GM21717 (cell line): Measurements from ENCODE around the gene UBC.

ENCODE experiments used
- ATAC-seq: cut with Tn5 transposase; IDR thresholded peaks from one replicate; pipeline ENCODE4 v1.9.1; 2021; ENCODE audit warnings: mild to moderate bottlenecking, moderate library complexity; ENCODE audit not compliant: unreplicated experiment

UBC gene

DNA sequence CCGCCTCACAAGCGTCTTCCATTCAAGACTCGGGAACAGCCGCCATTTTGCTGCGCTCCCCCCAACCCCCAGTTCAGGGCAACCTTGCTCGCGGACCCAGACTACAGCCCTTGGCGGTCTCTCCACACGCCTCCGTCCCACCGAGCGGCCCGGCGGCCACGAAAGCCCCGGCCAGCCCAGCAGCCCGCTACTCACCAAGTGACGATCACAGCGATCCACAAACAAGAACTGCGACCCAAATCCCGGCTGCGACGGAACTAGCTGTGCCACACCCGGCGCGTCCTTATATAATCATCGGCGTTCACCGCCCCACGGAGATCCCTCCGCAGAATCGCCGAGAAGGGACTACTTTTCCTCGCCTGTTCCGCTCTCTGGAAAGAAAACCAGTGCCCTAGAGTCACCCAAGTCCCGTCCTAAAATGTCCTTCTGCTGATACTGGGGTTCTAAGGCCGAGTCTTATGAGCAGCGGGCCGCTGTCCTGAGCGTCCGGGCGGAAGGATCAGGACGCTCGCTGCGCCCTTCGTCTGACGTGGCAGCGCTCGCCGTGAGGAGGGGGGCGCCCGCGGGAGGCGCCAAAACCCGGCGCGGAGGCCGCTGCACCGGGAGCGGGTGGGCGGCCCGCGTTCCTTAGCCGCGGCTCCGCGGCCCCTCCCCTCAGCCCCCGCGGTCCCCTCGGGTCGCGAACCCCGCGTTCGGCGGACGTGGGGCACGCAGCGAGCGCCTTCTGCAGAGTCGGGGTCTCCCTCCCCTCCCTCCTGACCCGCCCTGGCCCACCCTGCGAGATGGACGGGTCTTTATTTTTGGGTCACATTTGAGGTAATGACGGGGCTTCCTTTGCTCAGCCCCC, at the start of gene UBC:
UBC (minus strand) TSS at position 259 of the 847 bp plus-strand sequence. CDS start 879 bp downstream, outside the sequence.
- ATAC-seq: peak; percentile 25

DNA sequence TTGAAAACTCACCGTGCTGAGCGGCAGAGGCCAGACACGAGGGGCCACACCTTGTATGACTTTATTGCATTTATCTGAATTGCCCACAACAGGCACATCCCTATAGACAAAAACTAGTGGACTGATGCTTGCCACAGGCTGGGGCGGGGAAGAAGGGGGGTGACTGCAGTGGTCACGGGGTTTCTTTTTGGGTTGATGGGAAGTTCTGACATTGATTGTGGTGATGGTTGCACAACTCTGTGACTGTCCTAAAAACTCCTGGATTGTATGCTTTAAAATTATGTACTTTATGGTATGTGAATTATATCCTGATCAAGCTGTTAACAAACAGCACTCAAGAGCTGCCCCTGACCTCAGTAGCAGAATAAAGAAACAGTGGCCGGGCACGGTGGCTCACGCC, 48.8 kb upstream of the UBC start:
- ATAC-seq: no peak

DNA sequence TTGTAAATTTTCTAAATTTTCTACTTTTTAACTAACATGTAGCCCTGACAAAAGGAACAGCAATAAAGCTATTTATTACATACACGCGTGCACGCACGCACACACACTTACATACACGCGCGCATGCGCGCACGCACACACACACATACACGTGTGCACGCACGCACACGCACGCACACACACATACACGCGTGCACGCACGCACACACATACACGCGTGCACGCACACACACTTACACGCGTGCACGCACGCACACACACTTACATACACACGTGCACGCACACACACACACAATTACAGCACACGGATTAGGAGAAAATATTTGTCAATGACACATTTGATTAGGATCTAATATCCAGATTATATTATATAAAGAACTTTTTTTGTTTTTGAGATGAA, 46.6 kb upstream of the UBC start:
- ATAC-seq: no peak

DNA sequence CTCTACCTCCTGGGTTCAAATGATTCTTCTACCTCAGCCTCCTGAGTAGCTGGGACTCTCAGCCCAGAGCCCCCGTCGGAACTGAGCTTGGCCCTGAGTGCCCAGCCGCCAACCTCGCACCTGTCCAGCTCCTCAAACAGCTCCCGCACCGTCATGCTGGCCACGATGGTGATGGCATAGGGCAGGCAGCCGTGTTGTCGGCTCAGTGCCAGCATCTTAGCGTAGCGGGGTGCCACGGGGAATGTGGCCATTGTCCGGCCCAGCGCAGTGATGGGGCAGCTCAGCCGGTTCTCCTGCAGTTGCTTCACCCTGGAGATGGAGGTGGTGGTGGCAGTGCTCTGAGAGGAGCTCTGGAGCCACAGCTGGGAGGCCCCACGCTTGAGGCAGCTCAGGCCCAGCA, 42.1 kb upstream of the UBC start:
- no peak for ATAC-seq

DNA sequence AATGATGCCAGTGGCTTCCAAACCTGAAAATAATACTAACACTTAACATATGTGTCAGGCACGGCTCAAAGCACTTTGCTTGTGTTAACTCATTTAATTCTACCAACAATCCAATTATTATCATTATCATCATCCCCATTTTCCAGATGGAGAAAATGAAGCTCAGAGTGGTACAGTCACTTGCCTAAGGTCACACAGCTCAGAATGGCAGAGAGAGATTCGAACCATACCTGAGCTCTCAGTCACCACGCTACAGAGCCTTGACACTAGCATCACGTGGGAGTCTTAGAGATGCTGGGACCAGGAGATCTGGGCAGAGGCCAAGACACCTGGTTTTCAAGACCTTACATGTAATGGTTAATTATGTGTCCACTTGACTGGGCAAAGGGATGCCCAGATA, 40.3 kb upstream of the UBC start:
- no peak for ATAC-seq

DNA sequence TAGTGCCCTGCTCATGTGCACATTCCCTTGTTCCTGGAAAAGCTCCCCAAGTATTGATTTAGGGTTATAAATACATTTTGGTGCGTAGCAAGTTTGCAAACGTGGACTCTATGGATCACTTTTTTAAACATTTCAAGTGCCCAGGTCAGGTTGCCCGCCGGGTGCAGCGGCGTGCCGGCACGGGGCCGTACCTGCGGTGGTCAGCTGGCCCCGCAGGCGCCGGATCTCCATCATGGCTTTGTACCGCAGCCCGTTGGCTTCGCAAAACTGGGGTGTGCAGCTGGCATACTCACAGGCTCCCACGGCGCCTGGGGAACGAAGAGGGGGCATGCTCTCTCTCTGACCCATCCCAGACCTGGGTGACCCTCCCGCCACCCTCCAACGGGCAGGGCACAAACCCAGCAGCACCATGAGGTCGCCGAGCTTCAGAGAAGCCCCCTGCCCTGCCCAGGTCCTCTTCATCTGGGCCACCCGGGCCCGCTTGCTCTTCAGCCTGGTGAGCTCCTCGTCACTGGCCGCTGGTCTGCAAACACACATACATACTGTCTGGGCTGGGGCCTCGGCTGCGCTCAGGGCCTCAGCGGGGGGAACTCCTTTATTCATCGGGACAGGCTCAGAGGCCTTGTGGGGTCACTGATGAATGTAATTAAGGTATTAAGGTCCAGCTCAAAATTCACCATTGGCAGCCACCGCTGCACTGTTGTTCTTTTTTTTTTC, 39.4 kb upstream of the UBC start:
- ATAC-seq: no peak

DNA sequence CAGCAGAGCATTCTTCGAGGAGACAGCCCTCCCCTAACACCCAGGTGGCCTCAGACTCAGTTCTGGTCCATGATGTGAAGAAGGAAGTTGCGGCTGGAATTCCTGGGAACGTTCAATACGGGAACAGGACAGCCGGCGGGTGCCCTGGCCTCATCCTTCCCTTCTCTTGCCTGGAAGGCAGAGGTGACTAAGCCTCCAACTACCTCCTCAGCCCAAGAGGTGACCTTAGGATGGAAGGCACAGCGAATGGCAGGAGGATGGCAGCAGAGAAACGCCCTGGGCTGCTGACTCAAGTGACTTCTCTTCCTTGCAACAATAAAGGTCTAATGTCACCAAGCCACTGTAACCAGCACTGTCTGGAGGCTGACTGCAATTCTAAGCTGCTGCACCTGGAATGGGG, 38.4 kb upstream of the UBC start:
- ATAC-seq: no peak

DNA sequence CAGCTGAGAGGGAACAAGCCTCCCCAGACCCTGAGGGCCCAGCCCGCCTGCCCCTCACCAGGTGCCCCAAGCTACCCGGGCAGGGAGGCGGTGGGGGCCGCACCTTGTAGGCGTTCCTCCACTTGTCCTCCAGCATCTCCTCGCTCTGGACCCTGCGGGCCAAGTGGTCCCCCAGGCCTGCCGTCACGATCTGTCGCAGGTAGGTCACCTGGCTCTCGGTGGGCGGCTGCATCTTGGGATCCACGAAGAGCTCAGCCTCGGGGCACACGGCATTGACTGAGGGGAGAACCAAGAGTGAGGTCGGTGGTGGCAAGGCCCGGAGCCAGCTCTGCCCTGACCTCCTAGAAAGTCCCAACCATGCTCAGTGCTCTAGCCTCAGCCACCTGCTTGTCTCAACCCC, 37.8 kb upstream of the UBC start:
- no peak for ATAC-seq

DNA sequence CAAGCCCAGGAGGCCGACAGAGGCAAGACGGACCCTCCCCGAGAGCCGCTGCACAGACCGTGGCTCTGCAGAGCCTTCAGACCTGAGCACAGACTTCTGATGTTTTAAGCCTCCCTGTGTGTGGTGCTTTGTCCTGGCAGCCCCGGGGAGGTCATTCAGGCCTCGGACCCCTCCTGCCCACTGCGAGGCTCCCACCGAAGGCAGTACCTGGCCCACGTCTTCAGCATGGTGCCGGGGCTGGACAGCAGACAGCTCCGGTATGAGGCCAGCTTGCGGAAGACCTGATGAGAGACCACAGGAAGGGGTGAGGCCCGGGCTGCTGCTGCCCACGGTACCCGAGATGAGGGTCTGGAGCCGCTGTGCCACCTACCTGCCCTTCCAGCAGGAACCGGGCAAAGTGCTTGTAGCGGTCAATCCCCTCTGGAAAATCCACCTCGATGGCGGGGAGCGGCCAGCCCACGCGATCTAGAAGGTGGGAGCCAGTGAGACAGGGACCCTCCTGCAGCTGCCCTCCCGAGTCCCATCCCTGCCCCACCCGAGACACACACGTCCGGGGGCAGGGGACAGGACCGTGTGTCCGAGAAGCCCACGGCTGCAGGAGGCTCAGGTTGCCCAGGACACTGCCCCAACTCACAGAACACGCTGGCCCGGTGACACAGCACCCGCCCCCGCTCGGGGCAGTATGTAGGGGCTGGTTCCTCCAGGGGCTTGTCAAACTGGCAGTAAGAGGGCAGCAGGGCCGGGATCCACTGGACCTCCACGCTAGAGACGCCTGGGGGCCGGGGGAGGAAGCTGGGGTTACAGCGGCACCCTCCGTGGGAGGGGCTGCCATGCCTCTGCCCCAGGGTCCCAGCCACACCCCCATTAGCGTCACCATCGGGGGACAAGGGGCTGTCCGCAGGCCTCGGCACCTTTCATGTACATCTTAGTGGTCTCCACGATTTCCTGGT, 35.6 kb upstream of the UBC start:
- ATAC-seq: no peak

DNA sequence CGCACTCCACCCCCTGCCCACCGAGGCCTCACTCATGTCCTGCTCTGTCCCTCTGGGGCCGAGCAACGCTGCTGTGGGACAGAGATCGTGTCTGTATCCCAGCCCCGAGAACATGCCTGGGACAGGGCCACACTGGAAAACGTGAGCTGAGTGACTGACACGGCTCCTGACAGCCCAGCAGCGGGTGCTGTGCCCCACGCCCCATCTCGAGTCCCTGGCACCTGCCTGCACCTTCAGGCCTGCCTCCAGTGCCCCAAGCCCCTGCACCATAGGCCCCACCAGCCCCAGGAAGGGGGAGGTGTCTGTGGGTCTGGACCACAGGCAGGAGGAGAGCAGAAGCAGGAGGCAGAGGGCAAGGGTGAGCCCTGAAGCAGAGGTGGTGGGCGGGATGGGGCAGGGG, 34.6 kb upstream of the UBC start:
- ATAC-seq: no peak

DNA sequence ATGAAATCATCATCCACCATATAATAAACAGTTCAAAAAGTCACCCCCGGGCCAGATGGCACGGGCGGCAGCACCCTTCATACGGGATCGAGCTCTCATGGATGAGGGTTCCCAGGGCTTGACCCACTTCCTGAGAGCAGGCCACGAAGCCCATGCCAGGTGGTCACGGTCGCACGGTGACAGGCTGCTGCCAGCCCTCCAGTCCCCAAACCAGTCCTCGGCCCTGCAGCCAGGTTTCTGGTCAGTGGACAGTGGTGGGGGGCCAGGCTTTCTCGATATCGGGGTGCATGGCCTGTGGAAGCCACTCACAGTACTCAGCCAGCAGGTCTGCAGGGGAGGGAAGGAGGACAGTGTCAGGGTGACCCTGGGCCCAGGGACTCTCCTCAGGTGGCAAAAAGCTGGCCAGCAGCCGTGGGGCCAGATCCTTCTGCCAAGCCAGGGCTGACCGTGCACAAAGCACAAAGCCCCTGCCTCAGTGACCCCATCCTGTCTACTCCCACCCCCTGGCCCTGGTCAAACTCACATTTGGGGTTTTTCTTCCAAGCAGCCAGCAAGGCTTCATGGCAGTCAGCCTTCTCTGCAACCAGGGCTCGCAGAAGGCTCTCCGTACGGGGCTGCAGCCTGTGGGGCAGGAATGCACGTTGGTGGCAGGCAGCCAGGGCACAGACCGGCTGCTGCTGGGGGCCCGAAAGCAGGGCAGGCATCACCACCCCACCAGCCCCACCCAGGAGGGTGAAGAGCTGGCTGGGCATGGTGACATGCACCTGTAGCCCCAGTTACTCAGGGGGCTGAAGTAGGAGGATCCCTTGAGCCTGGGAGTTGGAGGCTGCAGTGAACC, 33.3 kb upstream of the UBC start:
- no peak for ATAC-seq

DNA sequence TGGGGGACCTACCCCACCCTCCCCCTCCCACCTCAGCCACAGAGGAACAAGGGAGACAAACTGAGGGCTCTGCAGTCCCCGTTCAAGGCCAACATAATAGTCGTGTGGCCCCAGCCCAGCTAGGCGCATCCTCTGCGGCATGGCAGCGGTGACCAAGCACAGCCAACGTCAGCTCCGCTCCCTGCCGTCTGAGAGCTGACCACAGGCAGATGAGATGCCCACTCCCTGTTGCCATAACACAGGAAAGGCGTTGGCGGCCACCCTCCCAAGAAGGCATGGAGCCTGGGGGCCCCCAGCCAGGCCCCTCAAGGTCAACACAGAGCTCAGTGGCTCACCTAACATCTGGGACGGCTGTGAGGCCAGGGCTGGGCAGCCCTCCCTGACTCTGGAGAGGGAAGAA, 32.6 kb upstream of the UBC start:
- no peak for ATAC-seq

DNA sequence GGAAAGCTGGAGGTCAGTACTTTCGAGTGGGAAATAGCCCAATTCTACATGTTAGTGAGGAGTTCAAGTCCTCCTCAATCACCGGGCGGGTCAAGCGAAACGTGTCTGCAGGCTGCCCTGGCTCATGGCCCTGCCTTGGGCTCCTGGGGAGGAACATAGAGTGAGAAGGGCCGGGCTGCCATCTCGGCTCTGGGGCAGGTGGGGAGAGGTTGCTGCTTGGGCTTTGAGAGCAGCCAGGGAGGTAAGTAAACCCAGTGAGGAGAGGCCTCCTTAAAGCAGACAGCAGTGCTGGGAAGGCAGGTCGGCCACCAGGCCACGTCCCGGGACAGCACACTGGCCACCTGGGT, 32.0 kb upstream of the UBC start:
- no peak for ATAC-seq

DNA sequence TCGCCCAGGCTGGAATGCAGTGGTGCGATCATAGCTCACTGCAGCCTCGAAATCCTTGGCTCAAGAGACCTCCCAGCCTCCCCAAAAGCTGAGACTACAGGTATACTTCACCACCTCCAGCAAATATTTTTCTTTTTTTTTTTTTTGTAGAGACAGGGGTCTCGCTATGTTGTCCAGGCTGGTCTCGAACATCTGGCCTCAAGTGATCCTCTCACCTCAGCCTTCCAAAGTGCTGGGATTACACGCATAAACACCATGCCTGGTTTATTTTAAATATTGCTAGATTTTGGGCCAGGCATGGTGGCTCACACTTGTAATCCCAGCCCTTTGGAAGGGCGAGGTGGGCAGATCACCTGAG, 26.7 kb upstream of the UBC start:
- no peak for ATAC-seq

DNA sequence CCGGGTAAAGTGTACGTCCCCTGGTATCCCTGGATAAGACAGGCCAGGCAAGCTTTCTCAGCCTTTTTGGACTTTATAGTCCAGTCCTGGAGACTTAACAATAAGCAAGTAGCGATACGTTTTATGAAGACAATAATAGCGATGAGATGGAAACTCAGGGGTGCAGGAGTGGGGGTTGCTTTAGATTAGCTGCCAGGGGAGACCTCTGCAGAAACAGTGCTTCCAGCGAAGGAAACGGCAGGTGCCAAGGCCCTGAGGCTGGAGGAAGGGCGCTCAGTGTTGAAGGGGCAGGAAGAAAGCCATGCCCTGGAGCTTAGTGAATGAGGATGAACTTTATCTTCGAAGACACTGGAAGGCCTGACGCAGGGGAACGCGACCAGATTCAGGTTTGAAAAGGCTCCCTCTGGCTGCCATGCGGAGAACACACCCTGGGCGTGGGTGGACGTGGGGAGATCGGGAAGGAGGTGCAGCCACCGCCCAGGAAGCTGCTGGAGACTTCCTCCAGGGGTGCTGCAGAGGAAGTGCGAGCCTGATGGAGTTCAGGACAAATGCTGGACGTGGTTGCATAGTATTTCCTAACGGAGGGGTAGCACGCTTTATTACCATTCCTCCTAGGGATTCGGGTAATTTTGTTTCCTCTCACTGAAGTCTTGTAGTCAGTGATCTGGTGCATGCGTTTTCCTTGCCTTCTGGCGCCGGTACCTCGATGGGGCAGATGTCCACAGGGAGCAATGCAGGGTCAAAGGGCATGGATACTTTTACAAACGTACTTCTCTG, 26.1 kb upstream of the UBC start:
- peak; percentile 45 for ATAC-seq

DNA sequence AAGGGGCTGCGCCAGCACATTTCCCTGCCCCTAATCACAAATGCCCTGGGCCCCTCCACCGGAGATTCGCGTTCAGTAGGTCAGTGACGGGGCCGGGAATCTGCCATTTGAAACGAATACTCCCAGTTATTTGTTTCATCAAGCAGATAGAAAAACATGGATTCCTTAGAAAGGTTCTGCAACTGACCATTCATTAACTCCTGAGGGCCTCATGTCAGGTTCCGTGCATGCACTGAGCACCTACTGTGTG, 25.6 kb upstream of the UBC start:
- no peak for ATAC-seq

DNA sequence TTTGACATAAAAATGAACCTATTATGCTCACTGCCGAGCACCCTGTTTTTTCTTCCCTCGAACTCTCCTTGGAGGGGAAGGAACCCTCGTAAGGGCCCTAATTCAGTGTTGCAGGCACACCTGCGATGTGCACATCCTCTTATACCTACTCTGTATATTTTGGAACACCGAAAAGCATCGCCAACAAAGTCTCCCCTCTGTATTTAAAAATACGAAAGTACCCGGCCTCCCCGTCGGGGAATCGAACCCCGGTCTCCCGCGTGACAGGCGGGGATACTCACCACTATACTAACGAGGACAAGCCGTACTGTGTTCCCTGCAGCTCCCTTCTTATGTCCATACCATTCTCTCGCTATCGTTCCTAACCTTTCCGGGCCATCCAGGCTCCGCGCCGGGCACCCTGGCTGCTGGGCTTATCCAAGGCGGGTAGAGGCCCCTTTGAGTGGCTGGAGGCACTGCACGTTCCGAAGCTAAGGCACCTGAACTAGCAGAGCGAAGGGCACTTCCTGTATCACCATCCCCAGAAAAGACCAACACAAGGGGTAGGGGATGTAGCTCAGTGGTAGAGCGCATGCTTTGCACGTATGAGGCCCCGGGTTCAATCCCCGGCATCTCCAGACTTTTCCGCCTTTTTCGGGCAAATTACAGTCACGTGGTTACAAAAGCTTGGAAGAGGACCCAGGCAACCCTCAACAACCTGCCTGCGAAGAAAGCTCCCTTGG, 25.1 kb upstream of the UBC start:
- peak; percentile 58 for ATAC-seq

DNA sequence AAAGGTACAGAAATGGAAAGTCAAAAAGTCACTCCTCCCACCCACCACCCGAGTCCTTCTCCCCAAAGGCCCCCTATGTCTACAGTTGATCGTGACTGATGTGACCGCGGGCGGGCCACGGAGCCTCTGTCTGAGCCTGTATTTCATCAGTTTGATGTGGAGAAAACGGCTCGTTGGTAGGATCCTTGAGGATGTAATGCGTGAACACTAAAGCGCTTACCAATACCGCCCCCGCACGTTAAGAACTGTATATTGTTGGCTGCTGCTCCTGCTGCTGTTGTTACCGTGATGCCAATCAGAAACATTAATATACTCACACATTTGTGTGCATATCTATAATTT, 24.6 kb upstream of the UBC start:
- peak; percentile 30 for ATAC-seq

DNA sequence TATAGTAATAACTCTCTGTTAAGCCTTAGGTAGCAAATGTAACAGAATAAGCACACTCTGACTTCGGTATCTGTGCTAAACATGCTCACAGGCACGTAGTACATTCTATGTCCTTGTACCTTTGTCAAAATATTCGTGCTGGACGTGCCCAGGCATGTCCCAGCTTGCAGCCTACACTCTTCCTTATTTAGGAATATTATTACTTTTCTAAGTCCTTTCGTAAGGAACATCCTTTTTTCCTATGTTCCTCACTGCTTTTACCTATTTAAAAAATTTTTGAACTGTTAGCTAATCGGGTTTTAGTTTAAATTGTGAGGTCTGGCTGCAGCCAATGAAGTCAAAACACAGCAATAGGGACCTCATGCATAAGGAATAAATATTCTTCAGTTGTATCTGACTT, 24.1 kb upstream of the UBC start:
- ATAC-seq: no peak

DNA sequence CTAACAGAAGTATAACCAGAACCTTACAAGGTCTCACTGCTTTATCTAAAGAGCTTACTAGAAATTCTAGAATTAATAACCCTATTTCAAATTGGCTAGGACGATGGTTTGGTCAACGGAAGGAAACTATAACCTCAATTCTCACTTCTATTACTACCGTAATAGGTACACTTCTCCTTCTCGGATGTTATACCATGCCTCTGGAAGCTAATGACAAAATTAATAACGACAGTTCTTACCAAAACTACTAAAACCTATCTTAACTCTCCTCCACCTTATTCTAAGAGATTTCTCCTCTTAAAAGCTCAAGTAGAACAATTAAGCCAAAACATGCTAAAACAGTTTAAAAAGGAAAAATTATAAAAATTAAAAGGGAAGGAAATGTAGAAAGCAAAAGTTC, 23.7 kb upstream of the UBC start:
- ATAC-seq: no peak
